ENCODE data around the gene ADA.

DNA sequence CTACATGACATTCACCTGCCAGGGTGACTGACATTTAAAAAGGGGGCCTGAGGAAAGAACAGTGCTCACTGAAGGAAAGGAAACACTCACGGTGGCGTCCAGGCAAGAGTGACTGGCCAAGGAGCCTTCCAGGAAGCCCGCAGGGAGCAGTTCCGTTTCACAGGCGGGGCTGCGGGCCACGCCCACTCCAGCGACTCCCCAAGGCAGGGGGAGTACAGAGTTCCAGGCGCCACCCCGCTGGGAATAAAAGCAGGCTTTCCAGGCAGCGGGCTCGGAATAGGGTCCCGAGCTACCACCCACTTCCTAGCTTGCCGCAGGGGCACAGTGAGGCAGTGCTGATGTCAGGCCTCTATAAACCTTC lies 34.9 kb downstream of the ADA start:
- TF ChIP-seq, protein P1, sequence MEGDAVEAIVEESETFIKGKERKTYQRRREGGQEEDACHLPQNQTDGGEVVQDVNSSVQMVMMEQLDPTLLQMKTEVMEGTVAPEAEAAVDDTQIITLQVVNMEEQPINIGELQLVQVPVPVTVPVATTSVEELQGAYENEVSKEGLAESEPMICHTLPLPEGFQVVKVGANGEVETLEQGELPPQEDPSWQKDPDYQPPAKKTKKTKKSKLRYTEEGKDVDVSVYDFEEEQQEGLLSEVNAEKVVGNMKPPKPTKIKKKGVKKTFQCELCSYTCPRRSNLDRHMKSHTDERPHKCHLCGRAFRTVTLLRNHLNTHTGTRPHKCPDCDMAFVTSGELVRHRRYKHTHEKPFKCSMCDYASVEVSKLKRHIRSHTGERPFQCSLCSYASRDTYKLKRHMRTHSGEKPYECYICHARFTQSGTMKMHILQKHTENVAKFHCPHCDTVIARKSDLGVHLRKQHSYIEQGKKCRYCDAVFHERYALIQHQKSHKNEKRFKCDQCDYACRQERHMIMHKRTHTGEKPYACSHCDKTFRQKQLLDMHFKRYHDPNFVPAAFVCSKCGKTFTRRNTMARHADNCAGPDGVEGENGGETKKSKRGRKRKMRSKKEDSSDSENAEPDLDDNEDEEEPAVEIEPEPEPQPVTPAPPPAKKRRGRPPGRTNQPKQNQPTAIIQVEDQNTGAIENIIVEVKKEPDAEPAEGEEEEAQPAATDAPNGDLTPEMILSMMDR (conservative IDR thresholded peaks at IDR 0.05 in 1 of 2, IDR thresholded peaks at IDR 0.05 in 1 of 2; ENCODE audit: extremely low read depth in 1 of 2, insufficient read depth in 1 of 2, low read depth in 1 of 2, low read length in 2 of 2), result no peak
- TF ChIP-seq EZH2 (IDR thresholded peaks at IDR 0.05; ENCODE audit: borderline replicate concordance, low read length), result no peak
